ENCODE measurements around the gene CD300A.

GRCh38 chr17:74431568-74432423 is 34.6 kb upstream of the CD300A start, which contains the start of gene GPRC5C:
- no peak for TF ChIP-seq CTCF (IDR thresholded peaks at IDR 0.05; ENCODE audit: low read depth, low read length)
- TF ChIP-seq POLR2A (IDR thresholded peaks at IDR 0.05; ENCODE audit: extremely low read depth, insufficient read length) = no peak

Data from NB4 (cell line).